Activated naive CD4-positive, alpha-beta T cell treated with anti-CD3 and anti-CD28 coated beads, Interleukin-2, amount 10 ng/mL, durations not matched to agents 7 days and 5 days (primary cell): ENCODE data around the gene SUPT4H1.

Experiments used
- CTCF ChIA-PET: fragments of 350-600 bp; sonication (Branson Sonifier 250); formaldehyde crosslinking; loops from one replicate; lab custom pipeline; 2021; ENCODE audit warnings: antibody characterized with exemption; lab: Charles Lee
- DNase-seq: peaks from one replicate; pipeline ENCODE4 v3.0.0-alpha.2; 2020
- H3K27ac Mint-ChIP-seq: one replicate; pipeline ENCODE4 v1.8.0; 2021; ENCODE audit warnings: mild to moderate bottlenecking, moderate library complexity, mixed read lengths
- H3K27me3 Mint-ChIP-seq: one replicate; pipeline ENCODE4 v1.8.0; 2021; ENCODE audit warnings: mild to moderate bottlenecking, mixed read lengths
- H3K36me3 Mint-ChIP-seq: one replicate; pipeline ENCODE4 v1.8.0; 2021; ENCODE audit warnings: mixed read lengths
- H3K4me1 Mint-ChIP-seq: one replicate; pipeline ENCODE4 v1.8.0; 2021; ENCODE audit warnings: mixed read lengths
- H3K4me3 Mint-ChIP-seq: one replicate; pipeline ENCODE4 v1.8.0; 2021; ENCODE audit warnings: mild to moderate bottlenecking, moderate library complexity, mixed read lengths
- H3K9me3 Mint-ChIP-seq: one replicate; pipeline ENCODE4 v1.8.0; 2021; ENCODE audit warnings: mixed read lengths

SUPT4H1 gene

DNA sequence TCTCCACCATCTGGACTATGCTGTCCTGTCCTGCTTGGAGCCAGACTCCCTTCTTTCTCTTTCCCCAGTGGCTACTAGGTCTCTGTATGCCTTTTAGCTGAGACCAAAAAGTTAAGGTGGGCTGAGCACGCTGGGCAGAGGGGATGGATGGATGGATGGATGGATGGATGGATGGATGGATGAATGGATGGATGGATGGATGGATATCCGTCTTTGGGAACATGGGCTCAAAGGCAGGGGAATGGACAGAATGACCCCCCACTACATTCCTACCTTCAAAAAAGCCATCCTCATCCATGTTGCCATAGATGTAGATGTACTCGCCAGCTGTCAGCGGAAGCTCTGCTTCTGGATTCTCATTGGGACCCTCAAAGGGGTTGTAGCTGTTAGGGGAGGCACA lies 36.3 kb downstream of the SUPT4H1 start:
- Mint-ChIP-seq H3K27ac (no peak overlapping the region), H3K9me3 (no peaks in the 10 kb centered on the region), H3K27me3 (no peaks in the 10 kb centered on the region), H3K36me3 (peaks cover 24% of the 10 kb centered on the region), H3K4me3 (no peak overlapping the region), H3K4me1 (peaks cover 13% of the 10 kb centered on the region)
- DNase-seq = no peak
- CTCF ChIA-PET = interaction anchor here (0.8 to 3.7 kb wide), 5 partner anchors 11 to 134 kb away, joined by 3 to 61 read pairs (median 23); partner anchors contain the start of gene RNF43

DNA sequence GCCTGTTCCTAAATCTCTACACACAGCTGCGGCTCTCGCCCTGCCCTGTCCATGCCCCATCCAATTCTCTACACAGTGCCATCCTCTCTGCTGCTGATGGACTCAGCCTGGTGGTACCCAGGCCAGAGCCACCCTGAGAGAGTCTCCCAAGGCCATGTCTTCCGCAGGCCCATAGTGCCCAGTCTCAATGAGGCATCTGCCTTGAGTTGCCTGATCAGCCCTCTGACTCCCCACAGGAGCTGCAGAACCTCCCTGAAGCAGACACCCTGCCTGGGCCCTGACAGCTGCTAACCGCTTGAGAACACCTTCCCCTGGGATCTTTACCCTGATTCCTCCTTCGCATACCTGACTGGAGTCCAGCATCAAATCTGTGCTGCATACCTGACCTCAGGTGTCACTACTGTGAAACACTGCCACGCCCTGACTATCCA lies 36.7 kb downstream of the SUPT4H1 start:
- CTCF ChIA-PET = interaction anchor here (0.8 to 3.7 kb wide), 3 partner anchors 10 to 101 kb away, joined by 3 to 61 read pairs (median 23); partner anchors contain the start of gene RNF43
- Mint-ChIP-seq H3K36me3 (peaks cover 24% of the 10 kb centered on the region), H3K27me3 (no peaks in the 10 kb centered on the region), H3K4me1 (peaks cover 13% of the 10 kb centered on the region), H3K9me3 (no peaks in the 10 kb centered on the region), H3K4me3 (no peak overlapping the region), H3K27ac (no peak overlapping the region)
- DNase-seq = no peak

DNA sequence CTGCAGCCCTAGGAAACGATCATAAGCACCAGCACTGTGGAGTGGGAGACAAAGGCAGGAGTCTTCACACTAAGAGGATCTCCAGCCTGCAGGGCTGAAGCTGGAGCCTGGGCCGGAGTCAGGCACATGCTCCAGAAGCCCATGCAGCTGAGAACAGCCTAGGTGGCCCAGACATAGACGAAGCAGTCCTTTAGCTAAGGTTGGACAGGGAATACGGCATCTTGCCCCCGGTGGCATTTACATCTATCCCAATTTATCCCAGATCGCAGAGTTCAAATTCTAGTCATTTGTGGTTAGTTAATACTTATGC lies 37.3 kb downstream of the SUPT4H1 start:
- Mint-ChIP-seq H3K9me3 (no peaks in the 10 kb centered on the region), H3K4me1 (peaks cover 13% of the 10 kb centered on the region), H3K4me3 (no peak overlapping the region), H3K27ac (no peak overlapping the region), H3K36me3 (peaks cover 20% of the 10 kb centered on the region), H3K27me3 (no peaks in the 10 kb centered on the region)
- no peak for DNase-seq
- CTCF ChIA-PET = no interaction called here

DNA sequence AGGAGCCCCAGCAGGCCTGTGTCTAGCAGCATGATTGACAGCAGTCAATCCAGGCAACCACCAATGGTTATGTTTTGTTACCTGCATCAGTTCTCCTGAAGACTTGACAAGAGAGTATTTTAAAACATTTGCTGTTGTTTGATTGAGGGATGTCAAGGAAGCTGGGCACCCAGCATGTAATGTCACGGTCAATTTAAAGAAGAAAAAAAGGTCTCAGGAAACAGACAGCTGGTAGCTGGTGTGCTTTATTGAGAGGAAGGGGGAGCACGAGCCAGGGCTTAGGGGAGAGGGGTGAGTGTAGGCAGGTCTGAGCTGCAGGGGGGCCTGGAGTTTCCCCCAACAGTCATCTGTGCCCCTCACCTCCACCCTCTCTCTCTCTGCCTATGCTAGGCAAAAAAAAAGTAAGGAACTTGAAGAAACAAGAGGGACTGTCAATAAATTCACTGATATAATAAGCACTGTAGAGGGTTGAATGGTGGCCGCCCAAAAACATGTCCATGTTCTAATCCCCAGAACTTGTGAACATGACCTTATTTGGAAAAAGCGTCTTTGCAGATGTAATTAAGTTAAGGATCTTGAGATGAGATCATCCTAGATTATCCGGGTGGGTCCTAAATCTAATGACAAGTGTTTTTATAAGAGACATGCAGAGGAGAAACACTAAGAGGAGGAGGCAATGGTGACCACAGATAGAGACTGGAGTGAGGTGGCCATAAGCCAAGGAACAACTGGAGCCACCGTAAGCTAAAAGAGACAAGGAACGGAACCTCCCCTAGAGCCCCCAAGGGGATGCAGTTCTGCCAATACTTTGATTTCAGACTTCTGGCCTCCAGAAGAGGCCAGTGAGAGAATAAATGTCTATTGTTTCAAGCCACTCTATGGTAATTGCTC lies 37.9 kb downstream of the SUPT4H1 start:
- no peak for DNase-seq
- Mint-ChIP-seq H3K9me3 (no peaks in the 10 kb centered on the region), H3K4me3 (no peak overlapping the region), H3K36me3 (peaks cover 23% of the 10 kb centered on the region), H3K27ac (no peak overlapping the region), H3K4me1 (peaks cover 13% of the 10 kb centered on the region), H3K27me3 (no peaks in the 10 kb centered on the region)
- CTCF ChIA-PET = interaction anchor here (2.4 kb wide), 1 partner anchor 12 kb away, joined by 7 read pairs; no protein-coding TSS in a partner anchor

DNA sequence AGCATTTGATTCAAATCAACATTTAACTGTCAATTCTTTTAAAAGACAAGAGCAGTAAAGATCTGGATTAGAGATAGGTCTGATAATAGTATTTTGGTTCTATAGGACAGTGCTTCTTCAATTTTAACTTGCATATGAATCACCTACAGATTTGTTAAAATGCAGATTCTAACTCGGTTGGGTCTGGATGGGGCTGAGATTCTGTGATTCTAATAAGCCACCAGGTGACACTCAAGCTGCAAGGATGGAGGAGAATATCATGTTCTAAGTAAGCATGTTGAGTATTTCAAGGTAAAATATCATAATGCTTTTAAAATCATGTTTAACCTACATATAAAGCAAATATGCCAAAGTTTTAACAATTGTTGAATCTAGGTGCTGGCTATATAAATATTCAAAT lies 39.2 kb downstream of the SUPT4H1 start:
- H3K27ac Mint-ChIP-seq = no peak overlapping the region
- peaks cover 23% of the 10 kb centered on the region for H3K36me3 Mint-ChIP-seq
- H3K27me3 Mint-ChIP-seq = no peaks in the 10 kb centered on the region
- H3K9me3 Mint-ChIP-seq = no peaks in the 10 kb centered on the region
- no peak for DNase-seq
- CTCF ChIA-PET = interaction anchor here (1.0 to 2.4 kb wide), 2 partner anchors 13 to 150 kb away, joined by 3 to 7 read pairs; no protein-coding TSS in a partner anchor
- no peak overlapping the region for H3K4me3 Mint-ChIP-seq
- H3K4me1 Mint-ChIP-seq = peaks cover 7% of the 10 kb centered on the region

- H3K27me3 Mint-ChIP-seq = no peaks in the 10 kb centered on the region
- DNase-seq = no peak
- no peaks in the 10 kb centered on the region for H3K4me1 Mint-ChIP-seq
- no peaks in the 10 kb centered on the region for H3K9me3 Mint-ChIP-seq
- H3K36me3 Mint-ChIP-seq = peaks cover 27% of the 10 kb centered on the region
- no peak overlapping the region for H3K27ac Mint-ChIP-seq
- CTCF ChIA-PET = interaction anchor here (0.9 to 2.4 kb wide), 3 partner anchors 14 to 151 kb away, joined by 3 to 7 read pairs (median 3); no protein-coding TSS in a partner anchor
- H3K4me3 Mint-ChIP-seq = no peak overlapping the region
These were observed 39.9 kb downstream of the SUPT4H1 start for GRCh38 chr17:58312021-58312630.

DNA sequence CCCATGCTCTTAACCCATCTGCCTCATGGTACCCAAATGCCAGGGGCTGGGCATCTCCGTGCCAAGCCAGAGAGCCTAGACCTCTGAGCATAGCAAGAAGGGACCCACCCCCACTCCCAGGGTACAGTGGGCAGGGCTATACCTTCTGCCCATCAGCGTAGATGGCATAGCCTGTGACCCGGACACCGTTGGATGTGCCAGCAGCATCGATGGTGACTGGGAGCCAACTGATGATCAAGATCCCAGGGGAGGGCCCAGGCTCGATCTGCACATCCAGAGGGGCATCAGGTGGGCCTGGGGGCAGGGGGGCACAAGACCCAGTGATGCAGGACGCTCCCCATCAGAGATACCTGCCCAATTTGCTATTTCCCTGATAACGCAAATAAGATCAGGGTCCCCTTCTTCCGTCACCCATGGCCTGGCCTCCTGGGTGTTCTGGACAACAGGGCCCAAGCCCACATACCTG lies 40.5 kb downstream of the SUPT4H1 start:
- H3K27me3 Mint-ChIP-seq = no peaks in the 10 kb centered on the region
- H3K36me3 Mint-ChIP-seq = peaks cover 30% of the 10 kb centered on the region
- no peak for DNase-seq
- H3K27ac Mint-ChIP-seq = no peak overlapping the region
- H3K9me3 Mint-ChIP-seq = no peaks in the 10 kb centered on the region
- H3K4me1 Mint-ChIP-seq = no peaks in the 10 kb centered on the region
- CTCF ChIA-PET = interaction anchor here (0.9 kb wide), 1 partner anchor 35 kb away, joined by 3 read pairs; no protein-coding TSS in a partner anchor
- no peak overlapping the region for H3K4me3 Mint-ChIP-seq

- Mint-ChIP-seq H3K36me3 (peaks cover 30% of the 10 kb centered on the region), H3K4me3 (no peak overlapping the region), H3K27ac (no peak overlapping the region), H3K4me1 (no peaks in the 10 kb centered on the region), H3K27me3 (no peaks in the 10 kb centered on the region), H3K9me3 (no peaks in the 10 kb centered on the region)
- CTCF ChIA-PET = no interaction called here
- DNase-seq = no peak
These were observed 41.2 kb downstream of the SUPT4H1 start for GRCh38 chr17:58310511-58311428.

GRCh38 chr17:58309918-58310259 lies 42.1 kb downstream of the SUPT4H1 start:
- Mint-ChIP-seq H3K9me3 (no peaks in the 10 kb centered on the region), H3K36me3 (peaks cover 25% of the 10 kb centered on the region), H3K27me3 (no peaks in the 10 kb centered on the region), H3K27ac (no peak overlapping the region), H3K4me1 (no peaks in the 10 kb centered on the region), H3K4me3 (no peak overlapping the region)
- CTCF ChIA-PET = interaction anchor here (1.3 to 1.4 kb wide), 2 partner anchors 35 to 37 kb away, joined by 4 to 7 read pairs; no protein-coding TSS in a partner anchor
- DNase-seq = no peak

DNA sequence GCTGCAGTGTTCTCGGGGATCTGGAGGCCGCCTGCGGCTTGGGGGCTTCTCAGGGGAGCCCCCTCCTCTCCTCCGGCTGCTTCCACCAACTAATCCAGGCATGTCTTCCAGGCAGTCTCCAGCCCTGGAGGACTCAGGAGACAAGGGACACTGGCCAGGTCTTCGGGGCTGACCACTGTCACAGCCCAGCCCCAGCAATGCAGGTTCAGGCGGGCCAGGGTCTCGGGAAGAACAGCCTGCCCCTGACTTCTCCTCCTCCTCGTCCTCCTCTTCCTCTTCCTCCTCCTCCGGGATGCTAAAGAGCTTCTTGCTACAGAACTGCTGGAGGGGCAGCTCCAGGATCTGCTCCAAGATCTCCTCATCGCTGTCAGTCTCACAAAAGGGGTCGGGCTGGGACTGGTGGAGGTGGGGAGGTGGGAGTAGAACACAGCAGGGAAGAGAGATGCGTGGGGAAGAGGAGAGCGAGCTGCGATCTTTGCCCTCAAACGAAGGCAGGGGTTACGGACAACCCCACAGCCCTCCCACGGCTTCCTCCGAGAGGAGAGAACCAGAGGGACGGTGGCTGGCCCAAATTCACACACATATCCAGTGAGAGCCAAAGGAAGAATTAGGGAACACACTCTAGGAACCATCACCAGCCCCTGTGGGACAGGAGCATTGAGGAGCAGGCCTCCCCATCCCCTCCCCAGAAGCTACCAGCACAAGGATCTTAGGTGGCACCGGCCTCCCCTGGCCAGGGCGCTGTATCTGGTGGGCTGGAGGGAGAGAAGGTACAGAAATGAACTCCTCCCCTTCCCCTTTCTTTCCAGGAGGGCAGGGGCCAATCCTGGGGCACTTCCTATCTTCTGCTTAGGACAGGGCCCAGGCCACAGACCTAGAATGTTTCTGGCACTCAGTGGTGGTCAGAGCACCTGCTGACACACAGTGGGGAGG lies 42.8 kb downstream of the SUPT4H1 start:
- H3K4me1 Mint-ChIP-seq = no peaks in the 10 kb centered on the region
- H3K9me3 Mint-ChIP-seq = no peaks in the 10 kb centered on the region
- CTCF ChIA-PET = interaction anchor here (0.9 to 2.2 kb wide), 5 partner anchors 9 to 38 kb away, joined by 3 to 9 read pairs (median 4); no protein-coding TSS in a partner anchor
- H3K27me3 Mint-ChIP-seq = no peaks in the 10 kb centered on the region
- no peak for DNase-seq
- peaks cover 23% of the 10 kb centered on the region for H3K36me3 Mint-ChIP-seq
- H3K4me3 Mint-ChIP-seq = no peak overlapping the region
- peak overlapping the region; percentile 33 for H3K27ac Mint-ChIP-seq

DNA sequence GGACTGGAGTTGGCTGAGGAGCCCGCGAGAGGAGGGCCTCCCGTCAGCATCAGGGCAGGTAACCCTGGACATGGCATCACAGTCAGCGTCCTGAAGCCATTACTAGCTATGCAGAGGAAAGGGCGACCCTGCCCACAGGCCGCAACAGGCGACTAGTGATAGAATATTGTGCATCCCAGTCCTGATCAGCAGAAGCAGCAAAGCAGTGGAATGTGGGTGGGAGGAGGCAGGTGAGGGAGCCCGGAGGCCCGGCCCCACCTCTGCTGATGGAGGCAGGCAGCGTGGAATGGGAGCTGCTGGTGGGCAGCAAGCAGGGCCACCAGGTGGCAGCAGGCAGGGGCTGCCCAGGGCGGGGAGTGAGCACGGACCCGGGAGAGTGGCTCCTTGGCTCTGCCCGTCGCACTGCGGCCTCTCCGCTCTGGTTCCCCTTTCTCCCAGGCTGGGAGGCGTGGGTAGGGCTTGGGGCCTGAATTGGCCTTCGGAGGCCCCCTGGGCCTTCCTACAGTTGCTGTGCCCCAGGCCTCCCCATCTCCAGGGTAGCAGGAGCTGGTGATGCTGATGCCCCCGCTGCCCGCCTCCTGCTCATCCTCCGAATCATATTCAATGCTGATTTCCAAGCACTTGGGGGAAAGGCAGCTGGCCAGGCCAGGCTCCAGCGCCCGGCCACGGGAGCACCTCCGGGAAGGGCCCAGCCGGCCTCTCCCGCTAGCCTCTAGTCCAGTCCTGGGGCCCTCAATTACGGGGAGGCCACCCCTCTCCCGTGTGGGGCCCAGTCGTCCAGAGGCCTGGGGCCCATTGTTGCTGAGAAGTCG lies 43.6 kb downstream of the SUPT4H1 start:
- no peak overlapping the region for H3K27ac Mint-ChIP-seq
- H3K36me3 Mint-ChIP-seq = peaks cover 21% of the 10 kb centered on the region
- no peaks in the 10 kb centered on the region for H3K9me3 Mint-ChIP-seq
- no peaks in the 10 kb centered on the region for H3K4me1 Mint-ChIP-seq
- no peak for DNase-seq
- no peak overlapping the region for H3K4me3 Mint-ChIP-seq
- no peaks in the 10 kb centered on the region for H3K27me3 Mint-ChIP-seq
- CTCF ChIA-PET = interaction anchor here (0.9 to 2.3 kb wide), 7 partner anchors 9 to 109 kb away, joined by 3 to 9 read pairs (median 4); partner anchors contain the start of gene RNF43
